Kidney epithelial cell (primary cell): ENCODE results near the gene S100A2. TPM values are rescaled to one million over a fixed set of nuclear protein-coding genes. Genes with fewer than 3 reads are reported as not detected.

Source experiments
- DNase-seq: peaks from one replicate; pipeline ENCODE4 v3.0.0-alpha.2; 2010; ENCODE audit warnings: low read depth
- H3K27me3 ChIP-seq: 2 replicates; pipeline ENCODE4 v1.6.0; 2011; ENCODE audit warnings: low read length; ENCODE audit not compliant: control insufficient read depth, insufficient read depth
- H3K36me3 ChIP-seq: 2 replicates; pipeline ENCODE4 v1.5.1; 2011; ENCODE audit warnings: low read length; ENCODE audit not compliant: control insufficient read depth, insufficient read depth
- H3K4me3 ChIP-seq: 2 replicates; pipeline ENCODE4 v1.5.1; 2011; ENCODE audit warnings: low read depth, mild to moderate bottlenecking, control low read depth, low read length
- CTCF ChIP-seq: IDR thresholded peaks from 2 replicates; pipeline ENCODE4 v1.5.1; 2011; ENCODE audit warnings: mild to moderate bottlenecking, moderate library complexity, low read length, control low read depth, inconsistent platforms; ENCODE audit not compliant: insufficient read depth, poor library complexity, severe bottlenecking
- total RNA-seq: library from RNA; depleted of rRNA; stranded (reverse); fragments of >200 nt; gene quantifications from 2 replicates; pipeline ENCODE4 v1.2.3, GENCODE V29; 2015

S100A2 gene
- total RNA-seq, 1 donor from 2014 or later, result 27.5 TPM

- TF ChIP-seq CTCF, result no peak
- H3K27me3 ChIP-seq, result no peaks in the 10 kb centered on the region
- no peak overlapping the region for H3K4me3 ChIP-seq
- H3K36me3 ChIP-seq, result no peaks in the 10 kb centered on the region
- DNase-seq, result no peak
Measured at GRCh38 chr1:153546796-153547559, 18.7 kb downstream of the S100A2 start.

- TF ChIP-seq CTCF, result no peak
- H3K4me3 ChIP-seq, result no peak overlapping the region
Measured at GRCh38 chr1:153546371-153546770, 19.3 kb downstream of the S100A2 start.

GRCh38 chr1:153545067-153546055 lies 20.3 kb downstream of the S100A2 start, which contains the start of gene S100A4:
Gene S100A4, minus strand, starts transcription at chr1:153545806. Its CDS starts 1,012 bp downstream, at chr1:153544794.
- no peak for TF ChIP-seq CTCF
- no peaks in the 10 kb centered on the region for H3K36me3 ChIP-seq
- H3K27me3 ChIP-seq, result no peaks in the 10 kb centered on the region
- DNase-seq, result peak; percentile 79
- no peak within 1 kb of the TSS for H3K4me3 ChIP-seq

More at GRCh38 chr1:153546371-153546770, 19.3 kb downstream of the S100A2 start:
- Histone ChIP-seq H3K36me3 (no peaks in the 10 kb centered on the region), H3K27me3 (no peaks in the 10 kb centered on the region)
- DNase-seq, result no peak

GRCh38 chr1:153544453-153545066 lies 21.1 kb downstream of the S100A2 start:
- Histone ChIP-seq H3K36me3 (no peaks in the 10 kb centered on the region), H3K4me3 (no peak overlapping the region), H3K27me3 (no peaks in the 10 kb centered on the region)
- TF ChIP-seq CTCF, result no peak
- DNase-seq, result no peak

DNA sequence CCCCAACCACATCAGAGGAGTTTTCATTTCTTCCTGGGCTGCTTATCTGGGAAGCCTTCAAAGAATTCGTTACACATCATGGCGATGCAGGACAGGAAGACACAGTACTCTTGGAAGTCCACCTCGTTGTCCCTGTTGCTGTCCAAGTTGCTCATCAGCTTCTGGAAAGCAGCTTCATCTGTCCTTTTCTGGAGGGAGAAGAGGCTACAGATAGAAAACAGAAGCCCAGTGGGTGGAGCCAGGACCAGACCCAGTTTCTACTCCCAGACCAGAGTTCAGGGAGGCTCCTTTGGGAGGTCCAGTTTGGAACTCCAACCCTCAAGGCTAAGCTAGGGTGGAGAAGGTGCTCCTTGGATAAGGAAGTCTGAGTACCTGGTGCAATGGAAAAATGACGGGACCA lies 21.9 kb downstream of the S100A2 start:
- H3K27me3 ChIP-seq, result no peaks in the 10 kb centered on the region
- DNase-seq, result no peak
- no peaks in the 10 kb centered on the region for H3K36me3 ChIP-seq
- no peak overlapping the region for H3K4me3 ChIP-seq
- TF ChIP-seq CTCF, result no peak
